HG02588 (cell line): ENCODE results near the gene CFB.
A peak's percentile ranks its signal among the peaks of the same experiment; 100 is the strongest.

Source experiments
- ATAC-seq: cut with Tn5 transposase; IDR thresholded peaks from one replicate; pipeline ENCODE4 v1.9.1; 2021; ENCODE audit warnings: mild to moderate bottlenecking, moderate library complexity; ENCODE audit not compliant: unreplicated experiment

CFB gene

DNA sequence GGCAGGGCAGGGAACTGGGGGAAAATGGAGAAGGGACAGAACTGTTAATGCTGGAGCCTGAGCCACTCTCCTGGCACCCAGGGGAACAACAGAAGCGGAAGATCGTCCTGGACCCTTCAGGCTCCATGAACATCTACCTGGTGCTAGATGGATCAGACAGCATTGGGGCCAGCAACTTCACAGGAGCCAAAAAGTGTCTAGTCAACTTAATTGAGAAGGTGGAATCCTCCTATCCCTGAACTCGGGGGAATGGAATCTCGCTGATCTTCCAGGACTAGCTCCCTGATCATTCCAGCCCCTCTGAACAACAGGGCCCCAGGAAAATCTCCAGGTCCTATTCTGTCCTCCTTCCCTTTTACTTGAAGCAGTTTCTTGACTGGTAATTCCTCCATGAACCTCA, 2.0 kb downstream of the CFB start:
- ATAC-seq = no peak

DNA sequence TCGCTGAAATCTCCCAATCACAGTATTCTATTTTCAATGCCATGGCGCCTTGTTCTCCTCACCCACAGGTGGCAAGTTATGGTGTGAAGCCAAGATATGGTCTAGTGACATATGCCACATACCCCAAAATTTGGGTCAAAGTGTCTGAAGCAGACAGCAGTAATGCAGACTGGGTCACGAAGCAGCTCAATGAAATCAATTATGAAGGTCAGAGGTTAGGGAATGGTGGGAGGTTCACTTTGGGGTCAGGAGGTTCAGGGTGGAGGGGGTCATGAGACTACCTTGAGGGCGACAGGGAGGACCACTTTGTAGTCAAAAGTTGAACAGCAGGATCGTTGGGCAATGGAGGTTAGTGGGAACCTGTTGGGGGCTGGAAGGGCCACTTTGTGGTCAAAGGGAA, 2.4 kb downstream of the CFB start:
- no peak for ATAC-seq

DNA sequence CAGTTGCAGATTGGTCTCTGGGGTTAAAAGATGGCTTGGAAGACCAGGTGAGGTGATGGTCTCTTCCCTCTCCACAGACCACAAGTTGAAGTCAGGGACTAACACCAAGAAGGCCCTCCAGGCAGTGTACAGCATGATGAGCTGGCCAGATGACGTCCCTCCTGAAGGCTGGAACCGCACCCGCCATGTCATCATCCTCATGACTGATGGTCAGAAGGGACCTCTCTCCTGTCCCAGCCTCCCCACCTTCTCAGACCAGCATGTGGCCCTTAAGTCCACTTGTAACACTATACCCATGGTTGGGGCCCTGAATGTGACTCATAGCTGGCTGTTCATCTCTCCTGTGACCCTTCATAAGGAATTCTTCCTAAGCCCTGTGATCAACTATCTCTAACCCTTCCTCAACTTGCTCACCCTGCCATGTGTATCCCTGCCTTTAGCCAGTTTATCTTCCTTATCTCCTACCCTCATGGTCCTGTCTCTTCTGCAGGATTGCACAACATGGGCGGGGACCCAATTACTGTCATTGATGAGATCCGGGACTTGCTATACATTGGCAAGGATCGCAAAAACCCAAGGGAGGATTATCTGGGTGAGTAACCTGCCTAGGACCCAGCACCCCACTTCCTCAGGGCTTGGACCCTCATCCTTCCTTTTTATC, 3.0 kb downstream of the CFB start:
- ATAC-seq = no peak

DNA sequence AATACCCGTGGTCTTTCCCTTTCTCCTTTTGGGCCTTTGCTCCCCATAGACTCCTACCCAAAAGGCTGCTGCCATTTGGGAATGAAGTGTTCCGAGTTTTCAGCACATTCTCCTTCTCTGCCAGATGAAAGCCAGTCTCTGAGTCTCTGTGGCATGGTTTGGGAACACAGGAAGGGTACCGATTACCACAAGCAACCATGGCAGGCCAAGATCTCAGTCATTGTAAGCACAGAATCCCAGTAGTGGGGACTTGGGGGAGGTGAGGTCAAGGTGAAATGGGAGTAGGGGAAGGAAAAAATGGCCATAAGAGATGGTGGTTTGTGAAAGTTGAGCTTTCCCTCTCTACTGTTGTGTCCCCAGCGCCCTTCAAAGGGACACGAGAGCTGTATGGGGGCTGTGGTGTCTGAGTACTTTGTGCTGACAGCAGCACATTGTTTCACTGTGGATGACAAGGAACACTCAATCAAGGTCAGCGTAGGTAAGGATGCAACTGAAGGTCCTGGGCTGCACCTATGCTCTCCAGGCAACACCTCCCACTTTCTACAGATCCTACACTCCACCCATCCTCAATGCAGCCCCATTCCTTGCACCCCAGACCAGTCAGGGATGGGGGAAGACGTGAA, 4.1 kb downstream of the CFB start:
- no peak for ATAC-seq

DNA sequence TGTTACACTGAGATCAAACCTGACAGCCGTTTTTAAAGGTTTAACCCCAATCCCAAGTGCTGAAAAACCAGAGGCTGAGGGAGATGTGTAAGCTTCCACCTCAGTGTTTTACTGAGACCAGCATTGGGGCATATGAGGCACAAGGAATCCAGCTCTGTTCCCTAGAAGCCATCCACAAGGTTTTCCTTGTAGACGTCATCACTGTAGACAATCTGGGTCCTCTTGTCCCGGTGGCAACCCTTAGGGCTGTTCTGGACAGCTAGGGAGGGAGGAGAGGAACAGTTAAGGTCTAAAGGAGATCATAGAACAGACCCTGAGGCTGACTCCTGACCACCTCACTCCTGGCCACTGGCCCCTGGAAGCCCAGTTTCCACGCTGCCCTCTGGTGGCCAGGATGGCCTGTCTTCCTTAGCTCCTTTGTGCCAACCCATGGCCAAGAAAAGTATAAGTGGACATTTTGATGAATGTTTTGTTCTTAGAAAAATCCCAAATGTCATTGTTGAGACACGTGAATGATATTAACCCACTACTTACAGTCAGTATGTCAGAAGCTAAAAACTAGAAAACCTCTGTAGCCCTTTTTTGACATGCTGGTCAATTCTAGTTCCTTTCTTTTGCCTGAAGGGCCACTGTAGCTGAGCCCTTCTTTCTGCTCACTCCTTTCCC, 6.4 kb downstream of the CFB start:
- ATAC-seq = no peak

DNA sequence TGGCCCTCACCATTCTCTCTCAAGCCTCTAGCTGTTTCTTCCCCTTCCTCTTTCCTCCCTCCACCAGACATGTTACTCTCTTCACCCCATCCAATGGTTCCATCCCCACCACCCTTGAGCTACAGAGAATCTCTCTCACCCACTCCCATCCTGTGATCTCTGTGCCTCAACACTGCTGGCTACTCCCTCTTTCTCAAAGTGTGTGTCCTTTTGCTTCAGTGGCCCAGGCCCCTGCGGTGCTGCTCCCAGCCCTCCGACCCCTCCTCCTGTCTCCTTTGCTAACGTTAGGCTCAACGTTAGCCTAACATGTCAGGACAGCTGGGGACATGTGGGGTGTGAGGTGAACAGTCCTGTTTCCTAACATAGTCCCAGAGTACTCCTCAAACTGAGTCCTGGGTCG, 7.0 kb downstream of the CFB start:
- no peak for ATAC-seq

DNA sequence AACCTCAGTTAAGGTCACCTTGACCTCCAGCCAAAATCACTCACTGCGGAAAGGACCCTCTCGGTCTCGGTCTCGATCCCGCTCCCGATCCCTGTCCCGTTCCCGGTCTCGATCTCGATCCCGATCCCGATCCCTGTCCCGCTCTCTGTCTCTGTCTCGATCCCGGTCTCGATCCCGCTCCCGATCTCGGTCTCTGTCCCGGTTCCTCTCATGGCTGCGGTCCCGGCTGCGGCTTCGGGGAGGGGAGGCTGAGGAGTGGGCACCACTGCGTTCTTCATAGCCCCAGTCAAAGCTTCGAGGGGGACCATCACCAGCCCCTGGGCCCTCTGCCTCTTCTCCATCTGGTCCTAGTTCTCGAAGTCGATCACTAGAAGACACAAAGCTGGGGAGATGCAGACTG, 8.6 kb downstream of the CFB start:
- ATAC-seq = no peak

DNA sequence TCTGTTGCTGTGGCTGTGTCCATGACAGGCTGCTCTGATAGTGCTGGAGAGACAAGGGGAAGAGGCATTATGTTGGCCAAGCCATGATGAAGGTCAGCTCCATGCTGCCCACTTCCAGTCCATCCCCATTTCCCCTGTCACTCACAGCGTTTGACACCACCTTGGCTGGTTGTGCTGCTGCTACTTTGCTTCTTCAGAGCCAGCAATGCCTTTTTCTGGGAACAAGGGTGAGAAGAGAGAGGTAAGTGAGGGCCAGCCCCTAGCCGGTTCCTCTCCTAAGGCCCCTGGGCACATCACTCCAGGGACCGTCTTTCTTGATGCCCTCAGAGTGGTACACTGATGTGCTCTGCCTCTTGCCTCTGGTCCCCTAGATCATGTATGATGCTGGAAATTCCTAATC, 10.9 kb downstream of the CFB start:
- ATAC-seq = no peak

DNA sequence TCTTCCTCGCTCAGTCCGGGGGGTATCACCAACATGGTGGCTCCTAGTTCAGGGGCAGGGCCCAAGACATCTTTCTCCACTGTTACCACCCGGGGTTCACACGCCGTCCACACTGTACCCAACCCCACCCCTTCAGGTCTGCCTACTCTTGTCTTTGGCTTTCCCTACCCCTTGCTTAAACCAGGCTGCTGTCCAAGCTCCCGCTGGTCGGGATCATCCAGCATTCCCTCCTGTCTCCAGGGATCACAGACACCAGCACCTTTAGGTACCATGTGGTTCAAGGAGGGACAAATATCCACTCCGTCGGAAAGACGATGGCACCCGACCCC, 12.5 kb downstream of the CFB start:
- ATAC-seq = no peak

DNA sequence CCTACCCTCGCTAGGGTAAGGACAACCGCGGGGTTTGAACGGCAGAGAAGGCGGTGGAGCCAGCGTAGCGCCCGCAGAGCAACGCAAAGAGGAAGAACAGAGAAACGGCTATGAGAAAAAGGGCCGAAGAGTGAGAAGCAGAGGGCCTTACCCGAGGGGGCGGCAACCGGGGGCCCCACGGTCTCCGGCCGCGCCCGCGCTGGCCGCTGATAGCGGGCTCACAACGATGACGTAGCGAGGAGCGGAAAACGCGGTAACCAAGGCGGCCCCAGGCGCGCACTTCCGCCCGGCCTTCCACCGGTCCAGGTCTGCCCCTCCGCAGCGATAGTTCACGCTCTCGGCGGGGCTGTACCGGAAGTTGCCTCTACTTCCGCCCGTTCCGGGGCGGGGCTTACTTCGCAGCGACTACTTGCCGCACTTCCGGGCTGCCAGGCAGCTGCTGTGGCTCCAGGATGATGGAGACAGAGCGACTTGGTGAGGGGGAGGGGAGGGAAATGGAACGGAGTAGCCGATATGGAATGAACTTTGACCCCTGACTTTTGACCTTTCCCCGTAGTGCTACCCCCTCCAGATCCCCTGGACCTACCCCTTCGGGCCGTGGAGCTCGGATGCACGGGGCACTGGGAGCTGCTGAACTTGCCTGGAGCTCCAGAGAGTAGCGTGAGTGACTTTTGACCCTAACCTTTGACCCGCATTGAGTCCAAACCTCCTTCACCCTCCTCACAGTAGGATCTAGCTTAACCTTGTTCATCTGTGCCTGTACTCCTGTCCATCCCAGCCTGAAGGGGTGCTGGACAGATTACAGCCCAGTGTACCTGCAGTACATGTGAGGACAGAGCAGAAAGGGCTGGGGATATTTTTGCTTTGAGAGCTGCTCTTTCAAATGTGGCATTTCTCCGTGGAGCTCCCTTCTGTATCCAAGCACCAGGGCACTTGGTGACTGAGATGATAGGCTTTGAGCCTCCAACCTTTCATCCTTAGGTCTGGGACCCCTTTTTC, 13.1 kb downstream of the CFB start, which contains the start of the genes NELFE and SKIC2:
TSS of gene NELFE (minus strand) at position 231 of the 999 bp plus-strand sequence. CDS start 525 bp downstream, outside the sequence.
TSS of gene SKIC2 (plus strand) at position 435 of the 999 bp plus-strand sequence. CDS start at position 453, 18 bp downstream.
- peak; percentile 93 for ATAC-seq

DNA sequence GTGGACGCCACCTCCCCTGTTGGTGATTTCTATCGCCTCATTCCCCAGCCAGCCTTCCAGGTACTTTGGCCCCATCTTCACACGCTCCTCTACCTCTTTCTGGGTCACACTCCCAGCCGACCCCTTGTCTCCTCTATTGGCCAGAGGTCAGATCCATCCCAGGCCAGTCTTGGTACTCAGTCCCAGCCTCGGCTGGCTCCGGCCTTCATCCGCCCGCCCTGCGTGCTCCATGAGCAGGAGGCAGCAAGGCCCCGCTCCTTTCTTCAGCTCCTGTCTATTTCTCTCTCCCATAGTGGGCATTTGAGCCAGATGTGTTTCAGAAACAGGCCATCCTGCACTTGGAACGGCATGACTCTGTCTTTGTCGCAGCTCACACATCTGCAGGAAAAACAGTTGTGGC, 15.7 kb downstream of the CFB start:
- ATAC-seq = no peak

DNA sequence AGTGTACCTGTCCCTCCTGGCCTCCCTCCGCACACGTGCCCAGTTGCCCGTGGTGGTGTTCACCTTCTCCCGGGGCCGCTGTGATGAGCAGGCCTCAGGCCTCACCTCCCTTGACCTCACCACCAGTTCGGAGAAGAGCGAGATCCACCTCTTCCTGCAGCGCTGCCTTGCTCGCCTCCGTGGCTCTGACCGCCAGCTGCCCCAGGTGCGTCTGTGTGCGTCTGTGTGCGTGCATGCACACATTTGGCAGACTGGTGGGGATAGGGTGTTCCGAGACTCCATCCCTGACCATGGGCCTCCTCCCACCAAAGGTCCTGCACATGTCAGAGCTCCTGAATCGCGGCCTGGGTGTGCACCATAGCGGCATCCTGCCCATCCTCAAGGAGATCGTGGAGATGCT, 18.0 kb downstream of the CFB start:
- ATAC-seq = no peak

DNA sequence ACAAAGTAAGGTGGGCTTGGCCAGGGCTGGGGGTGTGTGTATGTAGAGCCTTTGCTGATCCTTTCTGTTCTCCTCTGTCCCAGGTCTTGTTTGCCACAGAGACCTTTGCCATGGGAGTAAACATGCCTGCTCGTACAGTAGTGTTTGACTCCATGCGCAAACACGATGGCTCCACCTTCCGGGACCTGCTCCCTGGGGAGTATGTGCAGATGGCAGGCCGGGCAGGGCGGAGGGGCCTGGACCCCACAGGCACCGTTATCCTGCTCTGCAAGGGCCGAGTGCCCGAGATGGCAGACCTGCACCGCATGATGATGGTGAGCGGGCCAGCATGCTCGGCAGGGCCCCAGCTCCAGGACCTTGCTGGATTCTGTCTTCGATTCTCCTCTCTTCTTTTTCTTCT, 19.8 kb downstream of the CFB start:
- ATAC-seq = no peak

DNA sequence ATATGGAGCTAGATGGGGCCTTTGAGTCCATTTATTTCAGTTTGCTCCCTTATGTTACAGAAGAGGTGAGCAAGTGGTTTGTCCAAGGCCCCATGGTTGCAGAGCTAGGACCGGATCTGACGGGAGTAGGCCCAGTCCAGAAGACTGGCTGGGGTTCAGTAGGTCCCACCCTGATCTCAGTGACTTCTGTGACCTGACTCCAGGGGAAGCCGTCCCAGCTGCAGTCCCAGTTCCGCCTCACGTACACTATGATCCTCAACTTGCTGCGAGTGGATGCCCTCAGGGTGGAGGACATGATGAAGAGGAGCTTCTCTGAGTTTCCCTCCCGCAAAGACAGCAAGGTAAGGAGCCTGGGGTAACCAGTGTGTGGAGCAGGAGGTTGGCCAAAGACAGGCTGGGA, 20.6 kb downstream of the CFB start:
- no peak for ATAC-seq

DNA sequence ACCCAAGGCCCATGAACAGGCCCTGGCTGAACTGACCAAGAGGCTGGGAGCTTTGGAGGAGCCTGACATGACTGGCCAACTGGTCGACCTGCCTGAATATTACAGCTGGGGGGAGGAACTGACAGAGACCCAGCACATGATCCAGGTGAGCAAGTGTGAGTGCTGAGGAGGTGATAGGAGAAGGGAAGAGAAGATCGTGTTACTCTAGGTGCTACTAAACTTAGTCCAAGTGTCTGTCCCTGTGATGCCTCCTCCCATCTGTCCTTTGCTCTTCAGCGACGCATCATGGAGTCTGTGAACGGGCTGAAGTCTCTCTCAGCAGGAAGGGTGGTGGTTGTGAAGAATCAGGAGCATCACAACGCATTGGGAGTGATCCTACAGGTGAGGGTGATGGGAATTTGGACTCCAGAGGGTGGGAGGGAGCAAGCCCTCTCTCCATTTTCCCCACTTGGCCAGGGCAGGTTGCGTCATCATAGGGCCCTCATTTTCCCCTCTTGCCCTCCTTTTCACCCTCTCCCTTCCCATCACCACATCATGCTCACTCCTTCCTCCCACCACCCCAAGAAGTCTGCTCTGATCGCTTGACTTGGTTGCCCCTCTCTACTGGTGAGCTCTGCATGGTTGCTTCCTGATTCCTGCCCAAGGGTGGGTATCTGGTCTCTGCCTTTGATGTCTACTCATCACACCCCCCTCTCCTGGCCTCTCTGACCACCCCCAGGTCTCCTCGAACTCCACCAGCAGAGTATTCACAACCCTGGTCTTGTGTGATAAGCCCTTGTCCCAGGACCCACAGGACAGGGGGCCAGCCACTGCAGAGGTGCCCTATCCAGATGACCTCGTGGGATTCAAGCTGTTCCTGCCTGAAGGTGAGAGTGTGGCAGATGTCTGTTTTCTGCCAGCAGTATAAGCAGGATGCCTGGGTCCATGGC, 21.4 kb downstream of the CFB start:
- ATAC-seq = no peak

DNA sequence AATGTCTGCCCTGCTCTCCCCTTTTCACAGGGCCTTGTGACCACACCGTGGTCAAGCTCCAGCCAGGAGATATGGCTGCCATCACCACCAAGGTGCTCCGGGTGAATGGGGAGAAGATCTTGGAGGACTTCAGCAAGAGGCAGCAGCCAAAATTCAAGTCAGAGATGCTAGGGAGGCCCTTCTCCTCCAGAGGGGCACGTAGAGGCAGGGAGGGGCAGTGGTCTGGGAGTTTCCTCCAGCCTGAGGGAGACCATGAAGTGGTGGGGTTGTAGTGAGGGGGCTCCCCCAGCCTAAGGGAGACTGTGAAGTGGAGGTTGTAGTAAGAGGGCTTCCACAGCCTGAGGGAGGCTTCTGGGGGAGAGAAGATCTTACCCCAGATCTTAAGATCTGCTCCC, 22.0 kb downstream of the CFB start:
- ATAC-seq = no peak

DNA sequence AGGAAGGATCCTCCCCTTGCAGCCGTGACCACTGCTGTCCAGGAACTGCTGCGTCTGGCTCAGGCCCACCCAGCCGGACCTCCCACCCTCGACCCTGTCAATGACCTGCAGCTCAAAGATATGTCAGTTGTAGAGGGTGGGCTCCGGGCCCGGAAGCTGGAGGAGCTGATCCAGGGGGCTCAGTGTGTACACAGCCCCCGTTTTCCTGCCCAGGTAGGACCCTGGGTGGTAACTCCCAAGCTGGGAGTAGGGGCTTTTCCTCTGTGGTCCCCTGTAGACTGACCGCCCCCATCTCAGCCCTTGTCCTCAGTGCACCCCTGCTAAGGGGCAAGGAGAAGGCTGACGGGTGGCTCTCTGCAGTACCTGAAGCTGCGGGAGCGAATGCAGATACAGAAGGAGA, 22.4 kb downstream of the CFB start:
- no peak for ATAC-seq

DNA sequence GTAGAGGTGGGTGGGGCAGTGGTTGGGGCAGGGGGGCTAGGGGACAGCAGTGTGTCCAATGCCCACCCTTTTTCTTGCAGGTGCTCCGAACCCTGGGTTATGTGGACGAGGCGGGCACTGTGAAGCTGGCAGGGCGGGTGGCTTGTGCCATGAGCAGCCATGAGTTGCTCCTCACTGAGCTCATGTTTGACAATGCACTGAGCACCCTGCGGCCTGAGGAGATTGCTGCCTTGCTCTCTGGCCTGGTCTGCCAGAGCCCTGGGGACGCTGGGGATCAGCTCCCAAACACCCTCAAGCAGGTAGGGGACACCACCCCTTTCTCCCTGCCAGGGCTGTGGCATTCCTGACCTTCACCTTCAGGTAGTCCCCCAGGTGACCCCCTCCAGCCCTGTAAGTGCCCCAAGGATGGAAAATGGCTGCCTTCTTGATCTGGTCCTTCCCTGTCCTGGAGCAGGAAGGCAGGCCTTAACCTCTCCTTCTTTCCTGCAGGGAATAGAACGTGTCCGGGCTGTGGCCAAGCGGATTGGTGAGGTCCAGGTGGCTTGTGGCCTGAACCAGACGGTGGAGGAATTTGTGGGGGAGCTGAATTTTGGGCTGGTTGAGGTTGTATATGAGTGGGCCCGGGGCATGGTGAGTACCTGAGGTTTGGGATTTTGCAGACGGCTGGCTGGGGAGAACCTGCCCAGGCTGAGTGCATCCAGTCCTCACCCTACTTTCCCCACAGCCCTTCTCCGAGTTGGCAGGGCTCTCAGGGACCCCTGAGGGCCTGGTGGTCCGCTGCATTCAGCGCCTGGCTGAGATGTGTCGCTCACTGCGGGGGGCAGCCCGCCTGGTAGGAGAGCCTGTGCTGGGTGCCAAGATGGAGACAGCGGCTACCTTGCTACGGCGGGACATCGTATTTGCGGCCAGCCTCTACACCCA, 23.2 kb downstream of the CFB start:
- ATAC-seq = no peak
